Tibial nerve (tissue), 4 donors: Measurements from ENCODE around the gene MBD5. TPM values are rescaled to one million over a fixed set of nuclear protein-coding genes. Genes with fewer than 3 reads are reported as not detected.

Source experiments
- DNase-seq, 2 donors: peaks; one replicate each; pipeline ENCODE4 v3.0.0-alpha.2; 2019; ENCODE audit warnings: low spot score in 2 of 2
- H3K27ac ChIP-seq, 4 donors: fragments of 200-600 bp; sonication (generic) in 3 of 4; one replicate each; pipeline ENCODE4 v1.5.1; 2017 to 2019; ENCODE audit warnings: mild to moderate bottlenecking in 1 of 4
- H3K27me3 ChIP-seq, 2 donors: fragments of 200-600 bp; sonication (generic) in 1 of 2; one replicate each; pipeline versions ENCODE4 v1.5.1 to v1.6.0; 2017 to 2019
- H3K36me3 ChIP-seq, 3 donors: fragments of 200-600 bp; sonication (generic); one replicate each; pipeline ENCODE4 v1.5.1; 2018 to 2019
- H3K4me1 ChIP-seq, 4 donors: fragments of 200-600 bp; sonication (generic) in 3 of 4; one replicate each; pipeline ENCODE4 v1.5.1; 2017 to 2019
- H3K4me3 ChIP-seq, 4 donors: fragments of 200-600 bp; sonication (generic) in 3 of 4; one replicate each; pipeline ENCODE4 v1.5.1; 2017 to 2019; ENCODE audit warnings: mild to moderate bottlenecking in 1 of 4, moderate library complexity in 1 of 4
- H3K9me3 ChIP-seq, 4 donors: fragments of 200-600 bp; sonication (generic) in 3 of 4; one replicate each; pipeline ENCODE4 v1.5.1; 2017 to 2019
- CTCF ChIP-seq, 5 experiments: fragments of 200-600 bp in 3 of 5; fragments of 450-650 bp in 2 of 5; sonication (generic) in 3 of 5; IDR thresholded peaks; one replicate each; pipeline ENCODE4 v1.5.1; 2016 to 2019; ENCODE audit warnings: antibody characterized with exemption in 5 of 5, mild to moderate bottlenecking in 3 of 5, moderate library complexity in 2 of 5
- EP300 ChIP-seq, 2 donors: sonication (generic); formaldehyde crosslinking; IDR thresholded peaks; one replicate each; pipeline ENCODE4 v1.6.1; 2017; ENCODE audit warnings: antibody characterized with exemption in 2 of 2, mild to moderate bottlenecking in 1 of 2
- POLR2A ChIP-seq, 2 donors: fragments of 450-650 bp; IDR thresholded peaks; one replicate each; pipeline ENCODE4 v1.6.1; 2017; ENCODE audit warnings: antibody characterized with exemption in 2 of 2, mild to moderate bottlenecking in 2 of 2, moderate library complexity in 2 of 2
- WGBS, 2 donors: methylation state at CpG; one replicate each; pipeline ENCODE4 v1.1.5; 2018; 5-methylcytosine and 5-hydroxymethylcytosine counted together
- total RNA-seq, 4 donors: library from RNA; depleted of rRNA; stranded (reverse); fragments of >200 nt; gene quantifications; one replicate each; pipeline ENCODE4 v1.1.0, GENCODE V29; 2016

The MBD5 gene
- total RNA-seq, 4 donors from 2014 or later: 28.5 to 46.5 (median 40.9) TPM

- peaks cover 0 to 5% (median 0%) of the 10 kb centered on the region in 3 donors for H3K36me3 ChIP-seq
- peaks cover 0 to 38% (median 11%) of the 10 kb centered on the region in 4 donors for H3K9me3 ChIP-seq
- no peak for DNase-seq
- TF ChIP-seq CTCF (IDR thresholded peaks at IDR 0.05): no peak
- no peak for TF ChIP-seq POLR2A (IDR thresholded peaks at IDR 0.05)
- no peak for TF ChIP-seq EP300 (IDR thresholded peaks at IDR 0.05)
- no peaks in the 10 kb centered on the region for H3K27me3 ChIP-seq
- no peaks in the 10 kb centered on the region for H3K4me1 ChIP-seq
- no peak overlapping the region for H3K27ac ChIP-seq
- WGBS, 2 donors: 92 to 100% methylated on average over 1 of the region's 1 CpG
- no peak overlapping the region for H3K4me3 ChIP-seq
These were observed 390.0 kb downstream of the MBD5 start for GRCh38 chr2:148410899-148411298.

- H3K27ac ChIP-seq: no peak overlapping the region
- no peak overlapping the region for H3K4me3 ChIP-seq
- no peak for DNase-seq
- no peaks in the 10 kb centered on the region for H3K27me3 ChIP-seq
- H3K36me3 ChIP-seq: peaks cover 0 to 11% (median 0%) of the 10 kb centered on the region in 3 donors
- peaks cover 0 to 47% (median 13%) of the 10 kb centered on the region in 4 donors for H3K9me3 ChIP-seq
- H3K4me1 ChIP-seq: no peaks in the 10 kb centered on the region
- 100% methylated on average over 1 of the region's 1 CpG for WGBS, 2 donors
- no peak for TF ChIP-seq EP300 (IDR thresholded peaks at IDR 0.05)
- TF ChIP-seq POLR2A (IDR thresholded peaks at IDR 0.05): no peak
- TF ChIP-seq CTCF (IDR thresholded peaks at IDR 0.05): no peak
These were observed 395.4 kb downstream of the MBD5 start for GRCh38 chr2:148416248-148416647.

GRCh38 chr2:148430101-148430500 lies 409.2 kb downstream of the MBD5 start:
- Histone ChIP-seq H3K9me3 (peaks cover 0 to 25% (median 1%) of the 10 kb centered on the region in 4 donors), H3K36me3 (no peaks in the 10 kb centered on the region), H3K4me1 (no peaks in the 10 kb centered on the region), H3K4me3 (no peak overlapping the region), H3K27ac (no peak overlapping the region), H3K27me3 (no peaks in the 10 kb centered on the region)
- 97 to 100% methylated on average over 1 of the region's 1 CpG for WGBS, 2 donors
- TF ChIP-seq EP300 (IDR thresholded peaks at IDR 0.05) (no peak), CTCF (IDR thresholded peaks at IDR 0.05) (no peak), POLR2A (IDR thresholded peaks at IDR 0.05) (no peak)
- no peak for DNase-seq

GRCh38 chr2:148447877-148448276 lies 427.0 kb downstream of the MBD5 start:
- no peaks in the 10 kb centered on the region for H3K9me3 ChIP-seq
- WGBS, 2 donors: 91 to 94% methylated on average over 1 of the region's 1 CpG

GRCh38 chr2:148450531-148450930 lies 429.6 kb downstream of the MBD5 start:
- H3K4me1 ChIP-seq: no peaks in the 10 kb centered on the region
- H3K9me3 ChIP-seq: no peaks in the 10 kb centered on the region
- DNase-seq: no peak

More at GRCh38 chr2:148447877-148448276, 427.0 kb downstream of the MBD5 start:
- Histone ChIP-seq H3K4me1 (no peaks in the 10 kb centered on the region), H3K27me3 (no peaks in the 10 kb centered on the region), H3K27ac (no peak overlapping the region), H3K36me3 (no peaks in the 10 kb centered on the region), H3K4me3 (no peak overlapping the region)
- no peak for DNase-seq
- no peak for TF ChIP-seq POLR2A (IDR thresholded peaks at IDR 0.05)
- no peak for TF ChIP-seq CTCF (IDR thresholded peaks at IDR 0.05)
- no peak for TF ChIP-seq EP300 (IDR thresholded peaks at IDR 0.05)

More at GRCh38 chr2:148450531-148450930, 429.6 kb downstream of the MBD5 start:
- H3K27ac ChIP-seq: no peak overlapping the region
- H3K36me3 ChIP-seq: no peaks in the 10 kb centered on the region
- no peaks in the 10 kb centered on the region for H3K27me3 ChIP-seq
- WGBS, 2 donors: 88 to 92% methylated on average over 3 of the region's 3 CpGs
- no peak for TF ChIP-seq EP300 (IDR thresholded peaks at IDR 0.05)
- TF ChIP-seq POLR2A (IDR thresholded peaks at IDR 0.05): no peak
- no peak for TF ChIP-seq CTCF (IDR thresholded peaks at IDR 0.05)
- no peak overlapping the region for H3K4me3 ChIP-seq
